Measurements from ENCODE around the gene PGLYRP3. TPM values are rescaled to one million over a fixed set of nuclear protein-coding genes. Genes with fewer than 3 reads are reported as not detected.

The PGLYRP3 gene
- polyA plus RNA-seq, 3 donors: not detected

- H3K79me2 ChIP-seq (ENCODE audit: insufficient read depth, low read length): no peaks in the 10 kb centered on the region
- no peak overlapping the region for H2AFZ ChIP-seq (ENCODE audit: insufficient read depth, low read depth, low read length, poor library complexity, severe bottlenecking)
- intact Hi-C loops (cut with micrococcal nuclease): no loop called here
- Mint-ChIP-seq H3K4me1 (no peaks in the 10 kb centered on the region), H3K27me3 (ENCODE audit: low read depth in 3 of 3) (peaks cover 3 to 24% (median 8%) of the 10 kb centered on the region in 3 donors), H3K4me3 (no peak overlapping the region), H3K27ac (no peak overlapping the region), H3K9me3 (peaks cover 0 to 8% (median 3%) of the 10 kb centered on the region in 7 donors), H3K36me3 (no peaks in the 10 kb centered on the region)
- no peaks in the 10 kb centered on the region for H3K4me1 ChIP-seq (ENCODE audit: control insufficient read depth in 1 of 2, insufficient read depth in 2 of 2, low read length in 2 of 2)
- peaks cover 6 to 7% of the 10 kb centered on the region in 2 donors for H3K27me3 ChIP-seq (ENCODE audit: control insufficient read depth in 2 of 2, insufficient read depth in 2 of 2, low read length in 2 of 2)
- no peak overlapping the region for H3K27ac ChIP-seq (ENCODE audit: low read depth in 1 of 2, low read length in 2 of 2)
- no peak for TF ChIP-seq CTCF (IDR thresholded peaks at IDR 0.05)
- H3K4me2 ChIP-seq (replicated peaks; ENCODE audit: extremely low read depth, low read length, poor library complexity, severe bottlenecking): no peak overlapping the region
- H3K9me3 ChIP-seq (replicated peaks in 1 of 2; ENCODE audit: control insufficient read depth in 1 of 2, insufficient read depth in 1 of 2, low read length in 2 of 2): no peaks in the 10 kb centered on the region
- no peak for DNase-seq
- no peaks in the 10 kb centered on the region for H3K36me3 ChIP-seq (replicated peaks in 1 of 2; ENCODE audit: control insufficient read depth in 1 of 2, insufficient read depth in 2 of 2, low read length in 2 of 2)
- H3K4me3 ChIP-seq (replicated peaks in 1 of 3; ENCODE audit: low read depth in 2 of 3, low read length in 3 of 3): no peak overlapping the region
- no peaks in the 10 kb centered on the region for H4K20me1 ChIP-seq (ENCODE audit: insufficient read depth, low read length)
- 88% methylated on average over 2 of the region's 5 CpGs for WGBS (ENCODE audit: insufficient coverage)
- H3K9ac ChIP-seq (ENCODE audit: insufficient read depth, low read length, poor library complexity, severe bottlenecking): no peak overlapping the region
These were observed 64.4 kb downstream of the PGLYRP3 start for GRCh38 chr1:153248176-153248879.

Small RNAs within 50 kb of the gene (small RNA-seq; reads per million reads assigned to genes)
- gene RNU6-160P (ENCODE audit: insufficient read length, low read depth): not detected

Other genes with a start within 250 kb of the PGLYRP3 start
- gene SPRR2B, start 241.3 kb downstream of the PGLYRP3 start, polyA plus RNA-seq: not detected
- not detected for gene SPRR2E, start 218.4 kb downstream of the PGLYRP3 start, polyA plus RNA-seq
- not detected for gene SPRR2F, start 199.4 kb downstream of the PGLYRP3 start, polyA plus RNA-seq
- gene SPRR2G, start 162.1 kb downstream of the PGLYRP3 start, polyA plus RNA-seq: not detected
- not detected for gene LELP1, start 109.5 kb downstream of the PGLYRP3 start, polyA plus RNA-seq
- gene PRR9, start 95.4 kb downstream of the PGLYRP3 start, polyA plus RNA-seq: not detected
- not detected for gene LORICRIN, start 53.3 kb downstream of the PGLYRP3 start, polyA plus RNA-seq
- not detected for gene PGLYRP4, start 35.9 kb upstream of the PGLYRP3 start, polyA plus RNA-seq
- over 10,000 TPM; 20,498 to 43,602 (median 40,800) TPM for gene S100A9, start 44.9 kb upstream of the PGLYRP3 start, polyA plus RNA-seq
- gene S100A12, start 62.7 kb upstream of the PGLYRP3 start, polyA plus RNA-seq: 1,000 to 10,000 TPM; 1,275 to 2,834 (median 2,543) TPM
- gene S100A8, start 78.1 kb upstream of the PGLYRP3 start, polyA plus RNA-seq: over 10,000 TPM in 2 of 3 donors, 1,000 to 10,000 TPM in 1; 4,193 to 30,135 (median 27,689) TPM
- gene S100A7A, start 103.6 kb upstream of the PGLYRP3 start, polyA plus RNA-seq: not detected
- gene S100A7, start 147.7 kb upstream of the PGLYRP3 start, polyA plus RNA-seq: not detected
- gene S100A6, start 223.0 kb upstream of the PGLYRP3 start, polyA plus RNA-seq: 1,000 to 10,000 TPM; 1,242 to 5,004 (median 4,414) TPM
- 1 to 10 TPM in 2 of 3 donors, not detected in 1; 1.4 to 2.1 TPM for gene S100A5, start 228.0 kb upstream of the PGLYRP3 start, polyA plus RNA-seq
- gene S100A4, start 232.9 kb upstream of the PGLYRP3 start, polyA plus RNA-seq: 1,000 to 10,000 TPM; 4,538 to 7,344 (median 6,092) TPM
- gene S100A3, start 236.3 kb upstream of the PGLYRP3 start, polyA plus RNA-seq: under 1 TPM in 2 of 3 donors, not detected in 1; 0.31 to 0.54 TPM

Data from CD14-positive monocyte (primary cell).